ENCODE data around the gene HDX.

DNA sequence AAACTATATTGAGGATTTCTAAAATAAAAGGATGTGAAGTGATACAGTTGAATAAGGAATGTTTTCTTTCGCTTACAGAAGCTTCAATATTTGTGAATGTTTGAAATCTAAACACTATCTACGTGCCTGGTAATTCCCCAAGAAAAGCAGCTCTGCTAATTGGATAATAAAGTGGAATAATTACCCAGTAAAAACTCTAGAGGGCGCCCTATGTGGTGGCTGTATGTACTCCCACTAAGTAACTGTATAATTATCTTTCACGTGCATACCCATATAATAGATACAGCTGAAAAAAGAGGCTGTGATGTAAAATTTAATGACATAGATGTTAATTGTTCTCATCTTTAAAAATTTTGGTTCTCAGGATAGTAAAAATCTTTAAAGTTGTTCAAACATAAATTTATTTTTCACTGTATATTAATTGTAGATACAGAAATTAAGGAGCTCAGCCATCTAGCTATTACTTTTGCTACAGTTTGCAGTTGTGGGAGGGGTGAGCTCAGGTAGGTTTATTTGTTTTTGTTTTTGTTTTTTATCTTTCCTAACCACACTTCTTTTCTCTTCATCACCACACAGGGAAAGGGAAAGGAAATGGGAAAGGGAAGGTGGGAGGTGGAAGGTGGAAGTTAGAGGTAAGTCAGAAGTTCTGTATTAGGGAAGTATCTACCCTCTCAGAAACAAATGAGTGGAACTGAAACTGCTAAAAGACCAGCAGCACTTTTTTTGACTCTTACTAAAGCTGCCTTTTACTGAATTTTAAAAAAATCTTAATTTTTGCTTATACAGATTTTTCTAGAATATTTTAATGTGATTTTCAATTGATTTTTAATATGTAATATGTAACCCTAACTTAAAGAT is 162.5 kb downstream of the HDX start:
- TF ChIP-seq POLR2AphosphoS5 (IDR thresholded peaks at IDR 0.05; ENCODE audit: low read depth), result no peak
- TF ChIP-seq, protein P1, sequence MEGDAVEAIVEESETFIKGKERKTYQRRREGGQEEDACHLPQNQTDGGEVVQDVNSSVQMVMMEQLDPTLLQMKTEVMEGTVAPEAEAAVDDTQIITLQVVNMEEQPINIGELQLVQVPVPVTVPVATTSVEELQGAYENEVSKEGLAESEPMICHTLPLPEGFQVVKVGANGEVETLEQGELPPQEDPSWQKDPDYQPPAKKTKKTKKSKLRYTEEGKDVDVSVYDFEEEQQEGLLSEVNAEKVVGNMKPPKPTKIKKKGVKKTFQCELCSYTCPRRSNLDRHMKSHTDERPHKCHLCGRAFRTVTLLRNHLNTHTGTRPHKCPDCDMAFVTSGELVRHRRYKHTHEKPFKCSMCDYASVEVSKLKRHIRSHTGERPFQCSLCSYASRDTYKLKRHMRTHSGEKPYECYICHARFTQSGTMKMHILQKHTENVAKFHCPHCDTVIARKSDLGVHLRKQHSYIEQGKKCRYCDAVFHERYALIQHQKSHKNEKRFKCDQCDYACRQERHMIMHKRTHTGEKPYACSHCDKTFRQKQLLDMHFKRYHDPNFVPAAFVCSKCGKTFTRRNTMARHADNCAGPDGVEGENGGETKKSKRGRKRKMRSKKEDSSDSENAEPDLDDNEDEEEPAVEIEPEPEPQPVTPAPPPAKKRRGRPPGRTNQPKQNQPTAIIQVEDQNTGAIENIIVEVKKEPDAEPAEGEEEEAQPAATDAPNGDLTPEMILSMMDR (conservative IDR thresholded peaks at IDR 0.05; ENCODE audit: low read depth in 2 of 2), result peak; percentile 40 to 70
- no peak for TF ChIP-seq EZH2 (IDR thresholded peaks at IDR 0.05; ENCODE audit: low read depth, unreplicated experiment)
- TF ChIP-seq, protein P2, sequence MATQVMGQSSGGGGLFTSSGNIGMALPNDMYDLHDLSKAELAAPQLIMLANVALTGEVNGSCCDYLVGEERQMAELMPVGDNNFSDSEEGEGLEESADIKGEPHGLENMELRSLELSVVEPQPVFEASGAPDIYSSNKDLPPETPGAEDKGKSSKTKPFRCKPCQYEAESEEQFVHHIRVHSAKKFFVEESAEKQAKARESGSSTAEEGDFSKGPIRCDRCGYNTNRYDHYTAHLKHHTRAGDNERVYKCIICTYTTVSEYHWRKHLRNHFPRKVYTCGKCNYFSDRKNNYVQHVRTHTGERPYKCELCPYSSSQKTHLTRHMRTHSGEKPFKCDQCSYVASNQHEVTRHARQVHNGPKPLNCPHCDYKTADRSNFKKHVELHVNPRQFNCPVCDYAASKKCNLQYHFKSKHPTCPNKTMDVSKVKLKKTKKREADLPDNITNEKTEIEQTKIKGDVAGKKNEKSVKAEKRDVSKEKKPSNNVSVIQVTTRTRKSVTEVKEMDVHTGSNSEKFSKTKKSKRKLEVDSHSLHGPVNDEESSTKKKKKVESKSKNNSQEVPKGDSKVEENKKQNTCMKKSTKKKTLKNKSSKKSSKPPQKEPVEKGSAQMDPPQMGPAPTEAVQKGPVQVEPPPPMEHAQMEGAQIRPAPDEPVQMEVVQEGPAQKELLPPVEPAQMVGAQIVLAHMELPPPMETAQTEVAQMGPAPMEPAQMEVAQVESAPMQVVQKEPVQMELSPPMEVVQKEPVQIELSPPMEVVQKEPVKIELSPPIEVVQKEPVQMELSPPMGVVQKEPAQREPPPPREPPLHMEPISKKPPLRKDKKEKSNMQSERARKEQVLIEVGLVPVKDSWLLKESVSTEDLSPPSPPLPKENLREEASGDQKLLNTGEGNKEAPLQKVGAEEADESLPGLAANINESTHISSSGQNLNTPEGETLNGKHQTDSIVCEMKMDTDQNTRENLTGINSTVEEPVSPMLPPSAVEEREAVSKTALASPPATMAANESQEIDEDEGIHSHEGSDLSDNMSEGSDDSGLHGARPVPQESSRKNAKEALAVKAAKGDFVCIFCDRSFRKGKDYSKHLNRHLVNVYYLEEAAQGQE (IDR thresholded peaks at IDR 0.05; ENCODE audit: unreplicated experiment), result no peak
- no peak for TF ChIP-seq JUNB (IDR thresholded peaks at IDR 0.05; ENCODE audit: unreplicated experiment)
- no peak for TF ChIP-seq EZH2phosphoT487 (IDR thresholded peaks at IDR 0.05; ENCODE audit: unreplicated experiment)
- TF ChIP-seq ZNF331 (CRISPR knock-in tag; IDR thresholded peaks at IDR 0.05; ENCODE audit: low read depth), result no peak
- TF ChIP-seq STAT1 (IDR thresholded peaks at IDR 0.05; ENCODE audit: unreplicated experiment), result no peak
- TF ChIP-seq CREB1 (CRISPR knock-in tag; IDR thresholded peaks at IDR 0.05; ENCODE audit: low read depth), result no peak
- TF ChIP-seq ZNF114 (CRISPR knock-in tag; IDR thresholded peaks at IDR 0.05), result no peak
